ENCODE measurements around the gene SLC27A1. TPM values are rescaled to one million over a fixed set of nuclear protein-coding genes. Genes with fewer than 3 reads are reported as not detected.
"Not testable (repeated sequence)": the region's sequence is repeated elsewhere in the genome, so short reads cannot be mapped to it uniquely, and the experiment has no call there.

Gene SLC27A1
- total and polyA plus RNA-seq, 11 donors: 22.1 to 70.3 (median 47.6) TPM

GRCh38 chr19:17471410-17472125 lies 1.2 kb downstream of the SLC27A1 start:
- DNase-seq (no peak), ATAC-seq (no peak)
- WGBS, 4 donors: 64 to 66% (median 66%) methylated on average over 12 of the region's 12 CpGs
- Histone ChIP-seq H3K4me3 (peak overlapping the region in 9 of 12 donors; percentile 75 to 97 (median 87)), H3K27ac (peak overlapping the region in 3 of 12 donors; percentile 29 to 91 (median 89)), H3K27me3 (no peaks in the 10 kb centered on the region), H3K36me3 (peaks cover 0 to 11% (median 0%) of the 10 kb centered on the region in 9 donors), H3K9me3 (no peaks in the 10 kb centered on the region), H3K4me1 (peaks cover 0 to 61% (median 26%) of the 10 kb centered on the region in 12 donors)
- no peak for TF ChIP-seq POLR2A (IDR thresholded peaks at IDR 0.05)
- TF ChIP-seq CTCF (IDR thresholded peaks at IDR 0.05): no peak
- intact Hi-C loops (cut with DNase I): loop anchor here in 1 of 10 donors (10.0 kb wide), 1 partner anchor 83 kb away; the partner anchor contains the start of gene COLGALT1

GRCh38 chr19:17473041-17473440 lies 2.7 kb downstream of the SLC27A1 start:
- peak overlapping the region in 4 of 12 donors; percentile 14 to 55 (median 30) for H3K27ac ChIP-seq
- no peaks in the 10 kb centered on the region for H3K9me3 ChIP-seq
- intact Hi-C loops (cut with DNase I): loop anchor here in 1 of 10 donors (10.0 kb wide), 1 partner anchor 82 kb away; the partner anchor contains the start of gene COLGALT1
- no peaks in the 10 kb centered on the region for H3K27me3 ChIP-seq
- no peak for ATAC-seq
- 78 to 86% (median 82%) methylated on average over 9 of the region's 9 CpGs for WGBS, 4 donors
- peaks cover 0 to 11% (median 0%) of the 10 kb centered on the region in 9 donors for H3K36me3 ChIP-seq
- peaks cover 0 to 57% (median 26%) of the 10 kb centered on the region in 12 donors for H3K4me1 ChIP-seq
- TF ChIP-seq POLR2A (IDR thresholded peaks at IDR 0.05): no peak
- no peak for TF ChIP-seq CTCF (IDR thresholded peaks at IDR 0.05)
- no peak for DNase-seq
- no peak overlapping the region for H3K4me3 ChIP-seq

- not testable (repeated sequence) for H3K27me3 ChIP-seq, DNase-seq, H3K9me3 ChIP-seq, H3K4me3 ChIP-seq, ATAC-seq
- WGBS, 4 donors: 75 to 88% (median 85%) methylated on average over 6 of the region's 6 CpGs
- intact Hi-C loops (cut with DNase I): loop anchor here in 1 of 10 donors (10.0 kb wide), 1 partner anchor 80 kb away; the partner anchor contains the start of gene COLGALT1
- Histone ChIP-seq H3K4me1 (peaks cover 0 to 44% (median 22%) of the 10 kb centered on the region in 12 donors), H3K27ac (peak overlapping the region in 10 of 12 donors; percentile 15 to 82 (median 68)), H3K36me3 (peaks cover 0 to 11% (median 0%) of the 10 kb centered on the region in 9 donors)
These were observed 4.8 kb downstream of the SLC27A1 start for GRCh38 chr19:17475011-17475540.

- H3K4me1 ChIP-seq: peaks cover 0 to 46% (median 22%) of the 10 kb centered on the region in 12 donors
- no peak for TF ChIP-seq CTCF (IDR thresholded peaks at IDR 0.05)
- no peak for TF ChIP-seq POLR2A (IDR thresholded peaks at IDR 0.05)
These were observed 5.3 kb downstream of the SLC27A1 start for GRCh38 chr19:17475541-17476115.

More at GRCh38 chr19:17475541-17476115, 5.3 kb downstream of the SLC27A1 start:
- peak overlapping the region in 11 of 12 donors; percentile 15 to 82 (median 71) for H3K27ac ChIP-seq
- intact Hi-C loops (cut with DNase I): loop anchor here in 1 of 10 donors (10.0 kb wide), 1 partner anchor 79 kb away; the partner anchor contains the start of gene COLGALT1
- no peak overlapping the region for H3K4me3 ChIP-seq
- ATAC-seq: peak; percentile 83 to 90 (median 87)
- H3K27me3 ChIP-seq: no peaks in the 10 kb centered on the region
- H3K36me3 ChIP-seq: peaks cover 0 to 11% (median 0%) of the 10 kb centered on the region in 9 donors
- WGBS, 4 donors: 25 to 41% (median 35%) methylated on average over 10 of the region's 10 CpGs
- no peaks in the 10 kb centered on the region for H3K9me3 ChIP-seq
- peak in 4 of 5 donors; percentile 51 to 79 (median 68) for DNase-seq
